ENCODE results near the gene MRPS23. TPM values are rescaled to one million over a fixed set of nuclear protein-coding genes. Genes with fewer than 3 reads are reported as not detected.

MRPS23 gene
- total and polyA plus RNA-seq, 2 of the 13 experiments (the other 11 are each of a cell fraction or from before 2014, with no cell fraction given): 63.2 to 181 TPM

- TF ChIP-seq NFKBIZ (CRISPR knock-in tag; IDR thresholded peaks at IDR 0.05): peak; percentile 84
- no peak for TF ChIP-seq CREB1 (IDR thresholded peaks at IDR 0.05)
- TF ChIP-seq CREB1 (CRISPR knock-in tag; IDR thresholded peaks at IDR 0.05): peak; percentile 52; the same call in 1 of the 2 replicates
- no peak for TF ChIP-seq CHCHD3 (CRISPR knock-in tag; IDR thresholded peaks at IDR 0.05)
- no peak for TF ChIP-seq RBM22 (optimal IDR thresholded peaks at IDR 0.05; ENCODE audit: low read length)
- 0 out of 2 replicates have a peak, but pooled peaks have one; percentile 31 for TF ChIP-seq KAT7 (CRISPR knock-in tag; IDR thresholded peaks at IDR 0.05; ENCODE audit: borderline replicate concordance)
- peak; percentile 85; the same call in 1 of the 2 replicates for TF ChIP-seq ZSCAN29 (CRISPR knock-in tag; conservative IDR thresholded peaks at IDR 0.05)
- peak; percentile 99 for TF ChIP-seq CEBPG (CRISPR knock-in tag; IDR thresholded peaks at IDR 0.05)
- peak; percentile 76 for TF ChIP-seq TRIM24 (CRISPR knock-in tag; IDR thresholded peaks at IDR 0.05)
- no peak for TF ChIP-seq ATF7-NPFF (CRISPR knock-in tag; IDR thresholded peaks at IDR 0.05; ENCODE audit: low read depth)
- peak; percentile 70 for TF ChIP-seq ZNF362 (CRISPR knock-in tag; IDR thresholded peaks at IDR 0.05; ENCODE audit: borderline replicate concordance)
- no peak for TF ChIP-seq RBAK (CRISPR knock-in tag; IDR thresholded peaks at IDR 0.05)
- TF ChIP-seq ZNF646 (CRISPR knock-in tag; IDR thresholded peaks at IDR 0.05): no peak
- TF ChIP-seq TCF7L2 (IDR thresholded peaks at IDR 0.05; ENCODE audit: low read depth, low read length): no peak
- TF ChIP-seq NFE2L1 (CRISPR knock-in tag; IDR thresholded peaks at IDR 0.05; ENCODE audit: borderline replicate concordance): no peak
- peak; percentile 61; the same call in 1 of the 2 replicates for TF ChIP-seq ZMAT3 (CRISPR knock-in tag; conservative IDR thresholded peaks at IDR 0.05)
- TF ChIP-seq TOPORS (CRISPR knock-in tag; IDR thresholded peaks at IDR 0.05): peak; percentile 74; the same call in 1 of the 2 replicates
- no peak for TF ChIP-seq AFF4 (CRISPR knock-in tag; IDR thresholded peaks at IDR 0.05)
- TF ChIP-seq ZNF552 (CRISPR knock-in tag; IDR thresholded peaks at IDR 0.05; ENCODE audit: borderline replicate concordance): no peak
- TF ChIP-seq ZFP82 (CRISPR knock-in tag; IDR thresholded peaks at IDR 0.05; ENCODE audit: borderline replicate concordance): no peak
- no peak for TF ChIP-seq DNMT1 (CRISPR knock-in tag; IDR thresholded peaks at IDR 0.05)
Measured at GRCh38 chr17:57838453-57838852, 11.4 kb downstream of the MRPS23 start (continued).

All from HepG2 (cell line).